Karpas-422 (cell line): ENCODE results near the gene ZNF814. TPM values are rescaled to one million over a fixed set of nuclear protein-coding genes. Genes with fewer than 3 reads are reported as not detected.
A peak's percentile ranks its signal among the peaks of the same experiment; 100 is the strongest.
"Not testable (repeated sequence)": the region's sequence is repeated elsewhere in the genome, so short reads cannot be mapped to it uniquely, and the experiment has no call there.

ENCODE experiments used
- DNase-seq: peaks from one replicate; pipeline ENCODE4 v3.0.0-alpha.2; 2015
- H2AFZ ChIP-seq: fragments of 200-600 bp; sonication (generic); 2 replicates; pipeline ENCODE4 v1.6.1; 2014; ENCODE audit warnings: antibody characterized with exemption, low read length, mixed read lengths
- H3K27ac ChIP-seq: fragments of 200-600 bp; sonication (generic); 2 replicates; pipeline ENCODE4 v1.5.1; 2014; ENCODE audit warnings: mild to moderate bottlenecking, low read length, moderate library complexity
- H3K27me3 ChIP-seq: fragments of 200-600 bp; sonication (generic); 2 replicates; pipeline ENCODE4 v1.6.1; 2014; ENCODE audit warnings: low read length, mixed read lengths
- H3K36me3 ChIP-seq: fragments of 200-600 bp; sonication (generic); 2 replicates; pipeline ENCODE4 v1.6.1; 2014; ENCODE audit warnings: low read length, mixed read lengths; ENCODE audit not compliant: insufficient read depth
- H3K4me1 ChIP-seq: fragments of 200-600 bp; sonication (generic); 2 replicates; pipeline ENCODE4 v1.6.1; 2014; ENCODE audit warnings: mild to moderate bottlenecking, low read length, mixed read lengths
- H3K4me2 ChIP-seq: fragments of 200-600 bp; sonication (generic); 2 replicates; pipeline ENCODE4 v1.6.1; 2014; ENCODE audit warnings: low read length, low read depth, mild to moderate bottlenecking; ENCODE audit not compliant: poor library complexity, severe bottlenecking
- H3K4me3 ChIP-seq: fragments of 200-600 bp; sonication (generic); 2 replicates; pipeline ENCODE4 v1.5.1; 2014; ENCODE audit warnings: mild to moderate bottlenecking, antibody characterized with exemption, low read length, mixed read lengths
- H3K79me2 ChIP-seq: fragments of 200-600 bp; sonication (generic); 2 replicates; pipeline ENCODE4 v1.6.1; 2014; ENCODE audit warnings: mild to moderate bottlenecking, low read length, mixed read lengths
- H3K9ac ChIP-seq: fragments of 200-600 bp; sonication (generic); 2 replicates; pipeline ENCODE4 v1.6.0; 2014; ENCODE audit warnings: low read length
- H3K9me2 ChIP-seq: fragments of 200-600 bp; sonication (generic), shearing (Covaris generic); replicated peaks from 2 replicates; pipeline ENCODE4 v1.6.0; 2014; ENCODE audit warnings: mild to moderate bottlenecking, low read length, moderate library complexity; ENCODE audit not compliant: insufficient read depth
- H3K9me3 ChIP-seq: fragments of 300-700, 200-600 bp; sonication (generic); 2 replicates; pipeline ENCODE4 v1.6.1; 2014; ENCODE audit warnings: low read length, mixed read lengths
- H4K20me1 ChIP-seq: fragments of 200-600 bp; sonication (generic); 2 replicates; pipeline ENCODE4 v1.6.1; 2014; ENCODE audit warnings: mild to moderate bottlenecking, antibody characterized with exemption, low read length, low read depth; ENCODE audit not compliant: insufficient read depth
- total RNA-seq: library from RNA; depleted of rRNA; stranded (reverse); fragments of >200 nt; shearing (Covaris generic); gene quantifications from 2 replicates; pipeline ENCODE4 v1.2.3, GENCODE V29; 2014; ENCODE audit warnings: low replicate concordance

Gene ZNF814
- total RNA-seq, 1 experiment from 2014 or later: 24.2 TPM

GRCh38 chr19:57905258-57905657 is 16.4 kb upstream of the ZNF814 start:
- peak overlapping the region; percentile 22 for H3K4me2 ChIP-seq
- H3K79me2 ChIP-seq: peaks cover 23% of the 10 kb centered on the region
- peak overlapping the region; percentile 84 for H3K27ac ChIP-seq
- no peaks in the 10 kb centered on the region for H3K27me3 ChIP-seq
- peak overlapping the region; percentile 4; the same call in 1 of the 2 replicates for H3K9ac ChIP-seq
- H4K20me1 ChIP-seq: no peaks in the 10 kb centered on the region
- no peaks in the 10 kb centered on the region for H3K9me2 ChIP-seq
- H3K9me3 ChIP-seq: peaks cover 22% of the 10 kb centered on the region
- H3K36me3 ChIP-seq: peaks cover 31% of the 10 kb centered on the region
- H3K4me3 ChIP-seq: peak overlapping the region; percentile 35; the same call in 1 of the 2 replicates
- peak; percentile 84 for DNase-seq
- H2AFZ ChIP-seq: no peak overlapping the region
- H3K4me1 ChIP-seq: peaks cover 16% of the 10 kb centered on the region

DNA sequence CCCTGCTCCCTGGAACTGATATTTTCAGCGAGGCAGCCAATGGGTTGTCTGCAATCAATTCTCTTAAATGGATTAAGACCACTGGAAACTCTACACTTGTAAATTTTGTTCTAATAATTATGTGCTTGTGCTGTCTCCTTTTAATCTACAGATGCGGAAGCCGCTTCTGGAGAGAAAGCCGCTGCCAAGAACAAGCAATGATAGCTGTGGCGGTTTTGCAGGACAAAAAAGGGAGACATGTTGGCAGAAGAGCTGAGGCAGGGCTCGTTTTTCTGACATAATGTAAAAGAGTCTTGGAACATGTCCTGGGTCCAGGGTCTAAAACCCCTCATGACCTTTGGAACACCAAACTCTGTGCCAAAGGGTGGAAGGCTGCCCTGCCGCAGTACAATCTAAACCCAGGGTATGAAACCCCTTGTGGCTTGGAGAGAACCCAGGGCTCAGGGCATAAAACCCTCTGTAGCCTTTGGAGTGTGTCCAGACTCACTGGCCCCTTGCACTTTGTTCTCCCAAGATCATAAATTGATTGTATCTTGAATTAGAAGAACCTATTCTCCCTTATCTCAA is 14.9 kb upstream of the ZNF814 start:
- Histone ChIP-seq H3K9me3 (peaks cover 22% of the 10 kb centered on the region), H3K79me2 (peaks cover 23% of the 10 kb centered on the region), H3K4me3 (no peak overlapping the region), H3K36me3 (peaks cover 30% of the 10 kb centered on the region), H3K4me2 (no peak overlapping the region), H2AFZ (no peak overlapping the region), H3K9ac (no peak overlapping the region), H3K27me3 (no peaks in the 10 kb centered on the region), H3K27ac (no peak overlapping the region), H3K9me2 (no peaks in the 10 kb centered on the region), H4K20me1 (no peaks in the 10 kb centered on the region), H3K4me1 (peaks cover 16% of the 10 kb centered on the region)
- no peak for DNase-seq

DNA sequence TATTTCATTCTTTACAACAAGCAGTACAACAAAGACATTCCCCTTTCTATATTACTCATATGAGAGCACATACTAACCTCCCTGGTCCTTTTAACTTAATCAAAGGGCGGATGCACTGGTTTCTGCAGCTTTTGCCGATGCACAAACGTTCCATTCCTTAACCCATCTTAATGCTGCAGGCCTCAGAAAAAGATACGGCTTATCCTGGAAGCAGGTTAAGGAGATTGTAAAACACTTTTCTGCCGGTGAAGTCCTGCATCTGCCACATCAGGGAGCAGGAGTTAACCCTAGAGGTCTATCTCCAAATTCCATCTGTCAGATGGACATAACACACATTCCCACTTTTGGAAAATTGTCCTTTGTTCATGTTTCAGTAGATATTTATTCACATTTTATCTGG is 11.5 kb upstream of the ZNF814 start:
- no peak overlapping the region for H3K4me2 ChIP-seq
- H3K36me3 ChIP-seq: peaks cover 16% of the 10 kb centered on the region
- H4K20me1 ChIP-seq: no peaks in the 10 kb centered on the region
- peaks cover 23% of the 10 kb centered on the region for H3K79me2 ChIP-seq
- no peak overlapping the region for H2AFZ ChIP-seq
- no peak overlapping the region for H3K9ac ChIP-seq
- H3K9me3 ChIP-seq: peaks cover 19% of the 10 kb centered on the region
- H3K4me1 ChIP-seq: peaks cover 9% of the 10 kb centered on the region
- H3K4me3 ChIP-seq: no peak overlapping the region
- no peaks in the 10 kb centered on the region for H3K27me3 ChIP-seq
- DNase-seq: no peak
- H3K27ac ChIP-seq: no peak overlapping the region
- no peaks in the 10 kb centered on the region for H3K9me2 ChIP-seq

DNA sequence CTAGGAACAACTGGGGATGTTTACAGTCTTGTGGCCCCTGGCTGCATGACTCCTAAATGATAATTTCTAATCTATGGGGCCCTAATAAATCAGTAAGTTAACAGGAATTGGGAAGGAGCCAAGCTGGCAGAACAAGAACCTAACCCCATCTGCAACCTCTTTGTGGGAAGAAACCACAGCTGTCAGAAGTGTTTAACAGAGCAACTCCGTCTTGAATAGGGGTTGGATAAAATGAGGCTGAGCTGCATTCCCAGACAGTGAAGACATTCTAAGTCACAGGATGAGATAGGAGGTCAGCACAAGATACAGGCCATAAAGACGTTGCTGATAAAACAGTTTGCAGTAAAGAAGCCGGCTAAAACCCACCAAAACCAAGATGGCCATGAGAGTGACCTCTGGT is 1.9 kb upstream of the ZNF814 start:
- H3K4me3 ChIP-seq, H3K27ac ChIP-seq, H3K4me1 ChIP-seq, H4K20me1 ChIP-seq, H3K9ac ChIP-seq, DNase-seq, H3K4me2 ChIP-seq, H3K9me2 ChIP-seq, H2AFZ ChIP-seq, H3K27me3 ChIP-seq: not testable (repeated sequence)
- peaks cover 21% of the 10 kb centered on the region for H3K9me3 ChIP-seq
- H3K79me2 ChIP-seq: peaks cover 28% of the 10 kb centered on the region
- H3K36me3 ChIP-seq: peaks cover 18% of the 10 kb centered on the region

GRCh38 chr19:57888107-57888559 is 704 bp downstream of the ZNF814 start:
- Histone ChIP-seq H3K9ac (peak overlapping the region; percentile 75), H3K9me2 (no peaks in the 10 kb centered on the region), H3K27ac (no peak overlapping the region), H3K27me3 (no peaks in the 10 kb centered on the region), H3K9me3 (peaks cover 32% of the 10 kb centered on the region), H3K4me1 (peaks cover 10% of the 10 kb centered on the region), H3K79me2 (peaks cover 53% of the 10 kb centered on the region), H3K4me2 (peak overlapping the region; percentile 56), H4K20me1 (no peaks in the 10 kb centered on the region), H3K36me3 (peaks cover 39% of the 10 kb centered on the region), H2AFZ (peak overlapping the region; percentile 43; the same call in 1 of the 2 replicates), H3K4me3 (peak overlapping the region; percentile 77)
- DNase-seq: no peak

DNA sequence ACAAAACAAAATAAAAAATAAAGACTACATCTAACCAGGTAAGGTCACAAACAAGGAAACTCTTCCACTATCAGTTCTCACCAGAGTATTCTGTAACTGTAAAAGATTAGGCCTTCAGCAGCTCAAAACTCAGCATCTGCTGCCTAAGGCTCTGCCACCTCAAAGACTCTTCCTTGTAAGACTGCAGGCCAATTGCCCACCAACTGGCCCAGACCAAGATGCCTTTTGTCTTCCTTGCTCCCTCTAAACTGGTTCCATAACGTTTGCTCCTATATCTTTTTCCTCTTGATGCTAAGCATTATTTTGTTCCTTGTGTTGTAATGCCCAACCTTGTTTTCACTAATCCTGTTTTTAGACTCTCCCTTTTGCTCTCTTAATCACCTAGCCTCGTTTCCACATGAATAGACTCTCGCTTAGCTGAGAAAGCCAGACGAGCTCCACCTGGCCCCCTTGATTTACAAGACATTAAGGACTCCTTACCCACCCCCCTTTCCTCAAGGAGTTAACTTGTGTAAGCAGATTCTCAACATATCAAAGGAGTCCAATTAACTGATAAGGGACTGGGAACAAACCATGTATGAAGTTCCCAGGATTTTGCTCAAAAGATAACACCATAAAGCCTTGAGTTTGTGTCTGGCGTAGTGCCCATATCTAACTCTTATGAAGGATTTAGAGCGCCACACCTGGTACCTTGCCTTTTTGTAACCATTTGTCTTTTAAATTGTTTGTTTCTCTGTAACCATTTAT is 1.5 kb downstream of the ZNF814 start:
- DNase-seq: peak; percentile 49
- H3K9ac ChIP-seq: no peak overlapping the region
- peak overlapping the region; percentile 77 for H3K4me3 ChIP-seq
- H3K4me1 ChIP-seq: peaks cover 10% of the 10 kb centered on the region
- H3K9me3 ChIP-seq: peaks cover 34% of the 10 kb centered on the region
- no peaks in the 10 kb centered on the region for H4K20me1 ChIP-seq
- H3K4me2 ChIP-seq: peak overlapping the region; percentile 56
- H3K36me3 ChIP-seq: peaks cover 44% of the 10 kb centered on the region
- H3K9me2 ChIP-seq: no peaks in the 10 kb centered on the region
- peaks cover 59% of the 10 kb centered on the region for H3K79me2 ChIP-seq
- H3K27me3 ChIP-seq: no peaks in the 10 kb centered on the region
- H3K27ac ChIP-seq: no peak overlapping the region
- no peak overlapping the region for H2AFZ ChIP-seq

DNA sequence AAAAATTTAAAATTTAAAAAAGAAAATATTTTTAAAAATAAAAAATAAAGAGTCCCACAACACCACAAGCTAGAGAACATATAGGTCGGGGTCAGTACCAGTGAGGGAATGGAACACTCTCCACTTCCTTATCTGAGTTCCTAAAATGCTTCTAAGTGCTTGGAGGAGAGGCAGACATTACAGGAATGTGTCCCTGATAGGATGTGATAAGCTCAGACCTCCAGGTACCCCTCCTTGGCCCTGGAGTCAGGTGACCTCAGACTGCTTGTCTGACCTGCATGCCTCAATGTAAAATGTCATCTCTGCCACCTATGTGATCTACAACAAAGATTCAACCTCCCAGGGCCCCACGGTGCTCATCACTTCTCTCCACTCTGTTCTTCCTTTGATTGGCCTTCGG is 2.8 kb downstream of the ZNF814 start:
- Histone ChIP-seq H3K9me3 (peaks cover 31% of the 10 kb centered on the region), H3K79me2 (peaks cover 59% of the 10 kb centered on the region), H3K4me1 (peaks cover 10% of the 10 kb centered on the region), H3K27ac (no peak overlapping the region), H3K9ac (no peak overlapping the region), H3K4me2 (no peak overlapping the region), H3K36me3 (peaks cover 44% of the 10 kb centered on the region), H2AFZ (no peak overlapping the region), H3K9me2 (no peaks in the 10 kb centered on the region), H4K20me1 (no peaks in the 10 kb centered on the region), H3K27me3 (no peaks in the 10 kb centered on the region), H3K4me3 (no peak overlapping the region)
- no peak for DNase-seq

GRCh38 chr19:57873883-57874799 is 14.7 kb downstream of the ZNF814 start:
- H3K27ac ChIP-seq, H3K9ac ChIP-seq, H2AFZ ChIP-seq, H3K4me3 ChIP-seq, DNase-seq, H4K20me1 ChIP-seq, H3K4me2 ChIP-seq, H3K79me2 ChIP-seq, H3K4me1 ChIP-seq, H3K27me3 ChIP-seq, H3K9me2 ChIP-seq: not testable (repeated sequence)
- Histone ChIP-seq H3K9me3 (peaks cover 58% of the 10 kb centered on the region), H3K36me3 (peaks cover 60% of the 10 kb centered on the region)
